HepG2 (cell line): Measurements from ENCODE around the gene RAI2.

ENCODE experiments used
- FOXO1 ChIP-seq: sonication (generic); formaldehyde crosslinking; IDR thresholded peaks from 2 replicates; pipeline ENCODE4 v1.4.0; 2020; ENCODE audit warnings: missing genetic modification reagents
- MAFK ChIP-seq, 2 experiments: IDR thresholded peaks in 1 of 2; conservative IDR thresholded peaks in 1 of 2; 2 replicates each; pipeline ENCODE4 v1.6.1; 2011; ENCODE audit warnings: improper control_type of control experiment in 2 of 2, low read length in 2 of 2
- POLR2A ChIP-seq, 2 experiments: IDR thresholded peaks; 2 replicates each; pipeline ENCODE4 v1.6.1; 2011; ENCODE audit warnings: low read depth in 2 of 2, low read length in 2 of 2, mild to moderate bottlenecking in 1 of 2, moderate library complexity in 1 of 2; ENCODE audit not compliant: insufficient read depth in 1 of 2
- SIN3A ChIP-seq: IDR thresholded peaks from 2 replicates; pipeline ENCODE4 v1.6.1; 2011; ENCODE audit warnings: low read depth, mild to moderate bottlenecking, control low read depth, low read length, borderline replicate concordance

DNA sequence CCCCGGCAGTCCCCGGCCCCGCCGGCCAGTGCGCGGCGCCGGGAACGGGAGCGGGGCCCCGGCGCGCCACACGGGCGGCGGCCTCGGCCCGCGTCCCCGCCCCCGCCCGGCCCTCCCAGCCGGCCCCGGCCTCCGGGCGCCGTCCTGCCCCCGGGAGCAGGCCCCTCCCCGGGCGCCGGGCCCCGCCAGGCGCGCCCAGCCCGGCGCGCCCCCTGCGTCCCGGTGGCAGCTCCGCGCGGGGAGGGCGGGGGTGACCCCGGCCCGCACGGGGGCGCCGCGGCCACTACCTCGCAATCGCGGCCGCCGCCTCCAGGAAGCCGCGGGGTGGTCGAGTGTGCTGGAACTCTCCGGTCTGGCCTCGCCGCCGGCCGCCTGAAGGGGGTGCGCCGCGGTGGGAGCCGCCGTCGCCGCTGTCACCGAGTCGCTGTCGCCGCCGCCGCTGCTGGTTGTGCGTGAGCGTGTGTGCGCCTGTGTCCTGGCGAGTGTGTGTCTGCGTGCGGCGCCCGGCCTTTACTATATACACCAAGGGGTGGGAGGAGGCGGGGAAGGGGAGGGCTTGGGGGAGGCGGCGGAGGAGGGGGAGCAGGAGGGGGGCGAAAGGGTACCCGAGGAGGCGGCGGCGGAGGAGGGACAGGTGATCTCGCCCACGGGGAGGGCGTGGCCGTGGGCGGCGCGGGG lies at the start of gene RAI2:
- TF ChIP-seq FOXO1 (CRISPR knock-in tag) (no peak), SIN3A (no peak), POLR2A (IDR thresholded peaks at IDR 0.05; ENCODE audit: insufficient read depth in 1 of 2, low read depth in 2 of 2, low read length in 2 of 2) (no peak), MAFK (conservative IDR thresholded peaks at IDR 0.05 in 1 of 2, IDR thresholded peaks at IDR 0.05 in 1 of 2; ENCODE audit: low read length in 2 of 2) (no peak)
